Measurements from ENCODE around the gene AK1. TPM values are rescaled to one million over a fixed set of nuclear protein-coding genes. Genes with fewer than 3 reads are reported as not detected.

The AK1 gene
- polyA plus RNA-seq, 1 donor = 20.6 TPM

GRCh38 chr9:127898433-127899127 lies 21.1 kb upstream of the AK1 start:
- Histone ChIP-seq H3K36me3 (ENCODE audit: control insufficient read depth, insufficient read depth, low read length) (peaks cover 20% of the 10 kb centered on the region), H3K27ac (ENCODE audit: low read length) (peak overlapping the region; percentile 71), H3K9me3 (ENCODE audit: control insufficient read depth, low read depth, low read length) (peaks cover 20% of the 10 kb centered on the region), H3K4me3 (ENCODE audit: low read length) (peak overlapping the region; percentile 72), H3K27me3 (ENCODE audit: control insufficient read depth, insufficient read depth, low read length) (peaks cover 16% of the 10 kb centered on the region), H3K4me1 (ENCODE audit: control insufficient read depth, insufficient read depth, low read length) (peaks cover 20% of the 10 kb centered on the region)
- DNase-seq = peak in 1 of 2 donors; percentile 44
- WGBS (ENCODE audit: insufficient coverage, low lambda C conversion rate) = no CpG with 5 or more reads among the region's 32 CpGs

- peaks cover 16% of the 10 kb centered on the region for H3K27me3 ChIP-seq (ENCODE audit: control insufficient read depth, insufficient read depth, low read length)
- H3K4me3 ChIP-seq (ENCODE audit: low read length) = peak overlapping the region; percentile 14
- peaks cover 27% of the 10 kb centered on the region for H3K9me3 ChIP-seq (ENCODE audit: control insufficient read depth, low read depth, low read length)
- H3K27ac ChIP-seq (ENCODE audit: low read length) = no peak overlapping the region
- H3K36me3 ChIP-seq (ENCODE audit: control insufficient read depth, insufficient read depth, low read length) = peaks cover 30% of the 10 kb centered on the region
- H3K4me1 ChIP-seq (ENCODE audit: control insufficient read depth, insufficient read depth, low read length) = peaks cover 20% of the 10 kb centered on the region
- peak in 1 of 2 donors; percentile 62 for DNase-seq
- WGBS (ENCODE audit: insufficient coverage, low lambda C conversion rate) = no CpG with 5 or more reads among the region's 19 CpGs
Observed at GRCh38 chr9:127897193-127897692, 19.8 kb upstream of the AK1 start.

- Histone ChIP-seq H3K36me3 (ENCODE audit: control insufficient read depth, insufficient read depth, low read length) (peaks cover 30% of the 10 kb centered on the region), H3K27ac (ENCODE audit: low read length) (no peak overlapping the region), H3K9me3 (ENCODE audit: control insufficient read depth, low read depth, low read length) (peaks cover 29% of the 10 kb centered on the region), H3K4me3 (ENCODE audit: low read length) (peak overlapping the region; percentile 14), H3K27me3 (ENCODE audit: control insufficient read depth, insufficient read depth, low read length) (peaks cover 15% of the 10 kb centered on the region), H3K4me1 (ENCODE audit: control insufficient read depth, insufficient read depth, low read length) (peaks cover 20% of the 10 kb centered on the region)
- WGBS (ENCODE audit: insufficient coverage, low lambda C conversion rate) = no CpG with 5 or more reads among the region's 16 CpGs
- no peak for DNase-seq
Observed at GRCh38 chr9:127896395-127897192, 19.1 kb upstream of the AK1 start.

GRCh38 chr9:127895811-127896210 lies 18.3 kb upstream of the AK1 start:
- Histone ChIP-seq H3K36me3 (ENCODE audit: control insufficient read depth, insufficient read depth, low read length) (peaks cover 30% of the 10 kb centered on the region), H3K27ac (ENCODE audit: low read length) (no peak overlapping the region), H3K4me1 (ENCODE audit: control insufficient read depth, insufficient read depth, low read length) (peaks cover 20% of the 10 kb centered on the region), H3K9me3 (ENCODE audit: control insufficient read depth, low read depth, low read length) (peaks cover 29% of the 10 kb centered on the region), H3K4me3 (ENCODE audit: low read length) (no peak overlapping the region), H3K27me3 (ENCODE audit: control insufficient read depth, insufficient read depth, low read length) (peaks cover 14% of the 10 kb centered on the region)
- no peak for DNase-seq
- WGBS (ENCODE audit: insufficient coverage, low lambda C conversion rate) = 100% methylated on average over 1 of the region's 8 CpGs

- H3K36me3 ChIP-seq (ENCODE audit: control insufficient read depth, insufficient read depth, low read length) = peaks cover 36% of the 10 kb centered on the region
- peaks cover 26% of the 10 kb centered on the region for H3K9me3 ChIP-seq (ENCODE audit: control insufficient read depth, low read depth, low read length)
- H3K27ac ChIP-seq (ENCODE audit: low read length) = no peak overlapping the region
- WGBS (ENCODE audit: insufficient coverage, low lambda C conversion rate) = no CpG with 5 or more reads among the region's 4 CpGs
- no peak for DNase-seq
- H3K4me3 ChIP-seq (ENCODE audit: low read length) = no peak overlapping the region
- peaks cover 9% of the 10 kb centered on the region for H3K4me1 ChIP-seq (ENCODE audit: control insufficient read depth, insufficient read depth, low read length)
- no peaks in the 10 kb centered on the region for H3K27me3 ChIP-seq (ENCODE audit: control insufficient read depth, insufficient read depth, low read length)
Observed at GRCh38 chr9:127893392-127893791, 15.9 kb upstream of the AK1 start.

GRCh38 chr9:127892831-127893230 lies 15.4 kb upstream of the AK1 start:
- H3K9me3 ChIP-seq (ENCODE audit: control insufficient read depth, low read depth, low read length) = peaks cover 25% of the 10 kb centered on the region
- H3K4me3 ChIP-seq (ENCODE audit: low read length) = no peak overlapping the region
- WGBS (ENCODE audit: insufficient coverage, low lambda C conversion rate) = 100% methylated on average over 2 of the region's 6 CpGs
- peaks cover 37% of the 10 kb centered on the region for H3K36me3 ChIP-seq (ENCODE audit: control insufficient read depth, insufficient read depth, low read length)
- H3K27me3 ChIP-seq (ENCODE audit: control insufficient read depth, insufficient read depth, low read length) = no peaks in the 10 kb centered on the region
- peaks cover 9% of the 10 kb centered on the region for H3K4me1 ChIP-seq (ENCODE audit: control insufficient read depth, insufficient read depth, low read length)
- no peak overlapping the region for H3K27ac ChIP-seq (ENCODE audit: low read length)
- DNase-seq = no peak

GRCh38 chr9:127890053-127890452 lies 12.6 kb upstream of the AK1 start:
- Histone ChIP-seq H3K4me3 (ENCODE audit: low read length) (no peak overlapping the region), H3K9me3 (ENCODE audit: control insufficient read depth, low read depth, low read length) (peaks cover 17% of the 10 kb centered on the region), H3K27me3 (ENCODE audit: control insufficient read depth, insufficient read depth, low read length) (no peaks in the 10 kb centered on the region), H3K27ac (ENCODE audit: low read length) (no peak overlapping the region), H3K36me3 (ENCODE audit: control insufficient read depth, insufficient read depth, low read length) (peaks cover 47% of the 10 kb centered on the region), H3K4me1 (ENCODE audit: control insufficient read depth, insufficient read depth, low read length) (no peaks in the 10 kb centered on the region)
- no peak for DNase-seq
- no CpG with 5 or more reads among the region's 3 CpGs for WGBS (ENCODE audit: insufficient coverage, low lambda C conversion rate)

- H3K9me3 ChIP-seq (ENCODE audit: control insufficient read depth, low read depth, low read length) = peaks cover 5% of the 10 kb centered on the region
- H3K36me3 ChIP-seq (ENCODE audit: control insufficient read depth, insufficient read depth, low read length) = peaks cover 28% of the 10 kb centered on the region
Observed at GRCh38 chr9:127887792-127888191, 10.3 kb upstream of the AK1 start.

GRCh38 chr9:127886401-127886972 lies 9.0 kb upstream of the AK1 start:
- Histone ChIP-seq H3K9me3 (ENCODE audit: control insufficient read depth, low read depth, low read length) (no peaks in the 10 kb centered on the region), H3K27me3 (ENCODE audit: control insufficient read depth, insufficient read depth, low read length) (no peaks in the 10 kb centered on the region), H3K4me1 (ENCODE audit: control insufficient read depth, insufficient read depth, low read length) (no peaks in the 10 kb centered on the region), H3K36me3 (ENCODE audit: control insufficient read depth, insufficient read depth, low read length) (peaks cover 26% of the 10 kb centered on the region), H3K4me3 (ENCODE audit: low read length) (no peak overlapping the region), H3K27ac (ENCODE audit: low read length) (no peak overlapping the region)
- no peak for DNase-seq
- no CpG with 5 or more reads among the region's 18 CpGs for WGBS (ENCODE audit: insufficient coverage, low lambda C conversion rate)

More at GRCh38 chr9:127887792-127888191, 10.3 kb upstream of the AK1 start:
- no peaks in the 10 kb centered on the region for H3K27me3 ChIP-seq (ENCODE audit: control insufficient read depth, insufficient read depth, low read length)
- WGBS (ENCODE audit: insufficient coverage, low lambda C conversion rate) = no CpG with 5 or more reads among the region's 2 CpGs
- no peaks in the 10 kb centered on the region for H3K4me1 ChIP-seq (ENCODE audit: control insufficient read depth, insufficient read depth, low read length)
- H3K27ac ChIP-seq (ENCODE audit: low read length) = no peak overlapping the region
- DNase-seq = no peak
- H3K4me3 ChIP-seq (ENCODE audit: low read length) = no peak overlapping the region

- Histone ChIP-seq H3K36me3 (ENCODE audit: control insufficient read depth, insufficient read depth, low read length) (peaks cover 26% of the 10 kb centered on the region), H3K4me3 (ENCODE audit: low read length) (no peak overlapping the region), H3K9me3 (ENCODE audit: control insufficient read depth, low read depth, low read length) (no peaks in the 10 kb centered on the region), H3K27me3 (ENCODE audit: control insufficient read depth, insufficient read depth, low read length) (no peaks in the 10 kb centered on the region), H3K27ac (ENCODE audit: low read length) (no peak overlapping the region), H3K4me1 (ENCODE audit: control insufficient read depth, insufficient read depth, low read length) (no peaks in the 10 kb centered on the region)
- no peak for DNase-seq
- WGBS (ENCODE audit: insufficient coverage, low lambda C conversion rate) = no CpG with 5 or more reads among the region's 13 CpGs
Observed at GRCh38 chr9:127885508-127886281, 8.2 kb upstream of the AK1 start.

Measured in large intestine (tissue), 3 donors.